IMR-90 (cell line): ENCODE results near the gene TMPRSS7.

Source experiments
- POLR2A ChIP-seq: IDR thresholded peaks from 2 replicates; pipeline ENCODE4 v1.6.1; 2012; ENCODE audit warnings: mild to moderate bottlenecking, low read depth, low read length
- TF ChIP-seq, protein P1 (sequence below): conservative IDR thresholded peaks from 2 replicates; pipeline ENCODE4 v1.5.1; 2012; ENCODE audit warnings: mild to moderate bottlenecking, low read depth, low read length, improper control_type of control experiment

DNA sequence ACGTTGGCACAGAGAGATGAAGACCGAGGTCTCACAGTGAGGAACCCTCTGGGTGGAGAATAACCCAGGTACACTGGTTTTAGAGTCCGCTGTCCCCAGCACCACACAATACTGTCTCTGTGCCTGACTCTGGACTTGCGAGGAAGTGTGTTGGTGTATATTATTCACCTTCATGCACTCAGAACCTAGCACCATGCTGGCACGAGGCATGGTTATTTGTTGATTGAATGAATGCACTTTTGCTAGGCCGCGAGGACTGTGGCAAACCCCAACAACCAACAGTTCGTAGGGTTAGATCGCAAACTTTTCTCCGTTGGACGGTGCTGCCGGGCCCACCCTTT is 51.2 kb downstream of the TMPRSS7 start:
- TF ChIP-seq, protein P1, sequence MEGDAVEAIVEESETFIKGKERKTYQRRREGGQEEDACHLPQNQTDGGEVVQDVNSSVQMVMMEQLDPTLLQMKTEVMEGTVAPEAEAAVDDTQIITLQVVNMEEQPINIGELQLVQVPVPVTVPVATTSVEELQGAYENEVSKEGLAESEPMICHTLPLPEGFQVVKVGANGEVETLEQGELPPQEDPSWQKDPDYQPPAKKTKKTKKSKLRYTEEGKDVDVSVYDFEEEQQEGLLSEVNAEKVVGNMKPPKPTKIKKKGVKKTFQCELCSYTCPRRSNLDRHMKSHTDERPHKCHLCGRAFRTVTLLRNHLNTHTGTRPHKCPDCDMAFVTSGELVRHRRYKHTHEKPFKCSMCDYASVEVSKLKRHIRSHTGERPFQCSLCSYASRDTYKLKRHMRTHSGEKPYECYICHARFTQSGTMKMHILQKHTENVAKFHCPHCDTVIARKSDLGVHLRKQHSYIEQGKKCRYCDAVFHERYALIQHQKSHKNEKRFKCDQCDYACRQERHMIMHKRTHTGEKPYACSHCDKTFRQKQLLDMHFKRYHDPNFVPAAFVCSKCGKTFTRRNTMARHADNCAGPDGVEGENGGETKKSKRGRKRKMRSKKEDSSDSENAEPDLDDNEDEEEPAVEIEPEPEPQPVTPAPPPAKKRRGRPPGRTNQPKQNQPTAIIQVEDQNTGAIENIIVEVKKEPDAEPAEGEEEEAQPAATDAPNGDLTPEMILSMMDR = no peak
- TF ChIP-seq POLR2A = no peak
